Suprapubic skin (tissue), 4 donors: ENCODE results near the gene SLC5A4. TPM values are rescaled to one million over a fixed set of nuclear protein-coding genes. Genes with fewer than 3 reads are reported as not detected.

ENCODE experiments used
- DNase-seq, 2 donors: peaks; one replicate each; pipeline ENCODE4 v3.0.0-alpha.2; 2019; ENCODE audit warnings: low spot score in 2 of 2
- H3K27ac ChIP-seq: fragments of 200-600 bp; sonication (generic); one replicate; pipeline ENCODE4 v1.5.1; 2019
- H3K27me3 ChIP-seq: fragments of 200-600 bp; sonication (generic); one replicate; pipeline ENCODE4 v1.5.1; 2019
- H3K36me3 ChIP-seq: fragments of 200-600 bp; sonication (generic); one replicate; pipeline ENCODE4 v1.5.1; 2019
- H3K4me1 ChIP-seq: fragments of 200-600 bp; sonication (generic); one replicate; pipeline ENCODE4 v1.5.1; 2019
- H3K4me3 ChIP-seq: fragments of 200-600 bp; sonication (generic); one replicate; pipeline ENCODE4 v1.5.1; 2019; ENCODE audit warnings: mild to moderate bottlenecking
- H3K9me3 ChIP-seq: fragments of 200-600 bp; sonication (generic); one replicate; pipeline ENCODE4 v1.5.1; 2019
- CTCF ChIP-seq, 2 donors: fragments of 200-600 bp in 1 of 2; fragments of 450-650 bp in 1 of 2; sonication (generic) in 1 of 2; IDR thresholded peaks; one replicate each; pipeline ENCODE4 v1.5.1; 2016 to 2019; ENCODE audit warnings: antibody characterized with exemption in 2 of 2, mild to moderate bottlenecking in 1 of 2, moderate library complexity in 1 of 2
- EP300 ChIP-seq: sonication (generic); formaldehyde crosslinking; IDR thresholded peaks from one replicate; pipeline ENCODE4 v1.6.1; 2017; ENCODE audit warnings: antibody characterized with exemption
- POLR2A ChIP-seq, 2 donors: fragments of 450-650 bp; IDR thresholded peaks; one replicate each; pipeline ENCODE4 v1.6.1; 2017; ENCODE audit warnings: antibody characterized with exemption in 2 of 2, mild to moderate bottlenecking in 2 of 2, moderate library complexity in 2 of 2
- POLR2AphosphoS5 ChIP-seq, 3 donors: sonication (generic); formaldehyde crosslinking; IDR thresholded peaks; one replicate each; pipeline ENCODE4 v1.6.1; 2017; ENCODE audit warnings: antibody characterized with exemption in 3 of 3
- WGBS: methylation state at CpG from one replicate; pipeline ENCODE4 v1.1.5; 2018; 5-methylcytosine and 5-hydroxymethylcytosine counted together
- total RNA-seq, 4 donors: library from RNA; depleted of rRNA; stranded (reverse); fragments of >200 nt; gene quantifications; one replicate each; pipeline ENCODE4 v1.1.0, GENCODE V29; 2016

Gene SLC5A4
- total RNA-seq, 4 donors from 2014 or later, result 0.38 TPM; not detected in 3

GRCh38 chr22:32246166-32246565, 9.0 kb downstream of the SLC5A4 start:
- H3K36me3 ChIP-seq, result no peaks in the 10 kb centered on the region
- H3K4me3 ChIP-seq, result no peak overlapping the region
- TF ChIP-seq CTCF (IDR thresholded peaks at IDR 0.05), result no peak
- TF ChIP-seq POLR2AphosphoS5 (IDR thresholded peaks at IDR 0.05), result no peak
- TF ChIP-seq POLR2A (IDR thresholded peaks at IDR 0.05), result no peak
- TF ChIP-seq EP300, result no peak
- no peaks in the 10 kb centered on the region for H3K9me3 ChIP-seq
- WGBS, result 82% methylated on average over 5 of the region's 5 CpGs
- H3K27me3 ChIP-seq, result peaks cover 12% of the 10 kb centered on the region
- H3K27ac ChIP-seq, result no peak overlapping the region
- H3K4me1 ChIP-seq, result no peaks in the 10 kb centered on the region
- DNase-seq, result no peak

DNA sequence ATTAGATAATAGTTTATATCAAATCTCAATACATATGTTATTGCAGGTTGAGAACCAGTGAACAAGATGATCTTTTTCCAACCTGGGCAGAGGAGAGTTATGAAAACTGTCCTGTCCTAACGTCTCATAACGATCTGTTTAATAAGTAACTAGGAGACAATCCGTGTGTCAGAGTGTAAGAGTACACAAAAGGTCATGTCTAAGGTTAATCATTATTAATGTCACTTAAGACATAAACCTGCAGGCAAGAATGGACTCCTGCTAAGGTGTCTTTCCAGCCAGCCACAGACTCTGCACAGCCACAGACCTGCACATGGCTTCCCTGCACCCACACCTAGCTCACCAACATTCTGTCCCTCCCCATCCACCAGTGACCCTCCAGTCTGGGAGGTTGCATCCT, 10.1 kb downstream of the SLC5A4 start:
- no peak for TF ChIP-seq EP300
- TF ChIP-seq POLR2A (IDR thresholded peaks at IDR 0.05), result no peak
- no peak for TF ChIP-seq POLR2AphosphoS5 (IDR thresholded peaks at IDR 0.05)
- no peak for TF ChIP-seq CTCF (IDR thresholded peaks at IDR 0.05)
- H3K4me1 ChIP-seq, result no peaks in the 10 kb centered on the region
- H3K27ac ChIP-seq, result no peak overlapping the region
- DNase-seq, result no peak
- H3K9me3 ChIP-seq, result no peaks in the 10 kb centered on the region
- H3K4me3 ChIP-seq, result no peak overlapping the region
- H3K36me3 ChIP-seq, result no peaks in the 10 kb centered on the region
- 85% methylated on average over 3 of the region's 3 CpGs for WGBS
- H3K27me3 ChIP-seq, result peaks cover 12% of the 10 kb centered on the region

DNA sequence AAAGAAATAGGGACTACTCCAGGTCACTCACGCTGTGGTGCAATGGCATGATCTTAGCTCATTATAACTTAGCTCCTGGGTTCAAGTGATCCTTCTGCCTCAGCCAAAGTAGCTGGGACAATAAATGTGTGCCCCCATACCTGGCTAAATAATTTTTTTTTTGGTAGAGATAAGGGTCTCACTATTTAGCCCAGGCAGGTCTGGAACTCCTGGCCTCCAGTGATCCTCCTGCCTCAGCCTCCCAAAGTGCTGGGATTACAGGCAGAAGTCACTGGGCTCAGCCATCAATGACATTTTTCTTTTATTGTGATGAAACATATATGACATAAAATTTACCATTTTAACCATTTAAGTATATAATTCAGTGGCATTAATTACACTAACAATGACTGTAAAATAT, 10.6 kb downstream of the SLC5A4 start:
- DNase-seq, result no peak
- no peak overlapping the region for H3K27ac ChIP-seq
- H3K36me3 ChIP-seq, result no peaks in the 10 kb centered on the region
- H3K27me3 ChIP-seq, result peaks cover 11% of the 10 kb centered on the region
- no peaks in the 10 kb centered on the region for H3K9me3 ChIP-seq
- H3K4me1 ChIP-seq, result no peaks in the 10 kb centered on the region
- H3K4me3 ChIP-seq, result no peak overlapping the region
- no peak for TF ChIP-seq POLR2A (IDR thresholded peaks at IDR 0.05)
- TF ChIP-seq EP300, result no peak
- TF ChIP-seq CTCF (IDR thresholded peaks at IDR 0.05), result no peak
- no peak for TF ChIP-seq POLR2AphosphoS5 (IDR thresholded peaks at IDR 0.05)
- WGBS, result 93% methylated on average over 1 of the region's 1 CpG

- TF ChIP-seq CTCF (IDR thresholded peaks at IDR 0.05) (no peak), POLR2AphosphoS5 (IDR thresholded peaks at IDR 0.05) (no peak)
These were observed 14.7 kb downstream of the SLC5A4 start for GRCh38 chr22:32240461-32240860.

GRCh38 chr22:32237906-32238305, 17.2 kb downstream of the SLC5A4 start:
- Histone ChIP-seq H3K36me3 (no peaks in the 10 kb centered on the region), H3K4me1 (no peaks in the 10 kb centered on the region), H3K4me3 (no peak overlapping the region), H3K27me3 (peaks cover 3% of the 10 kb centered on the region), H3K9me3 (no peaks in the 10 kb centered on the region), H3K27ac (no peak overlapping the region)
- no peak for TF ChIP-seq POLR2AphosphoS5 (IDR thresholded peaks at IDR 0.05)
- no peak for TF ChIP-seq EP300
- no peak for TF ChIP-seq CTCF (IDR thresholded peaks at IDR 0.05)
- TF ChIP-seq POLR2A (IDR thresholded peaks at IDR 0.05), result no peak
- DNase-seq, result no peak
- 92% methylated on average over 1 of the region's 1 CpG for WGBS

More at GRCh38 chr22:32240461-32240860, 14.7 kb downstream of the SLC5A4 start:
- WGBS, result 43% methylated on average over 2 of the region's 2 CpGs
- H3K27me3 ChIP-seq, result peaks cover 3% of the 10 kb centered on the region
- no peaks in the 10 kb centered on the region for H3K9me3 ChIP-seq
- H3K27ac ChIP-seq, result no peak overlapping the region
- no peaks in the 10 kb centered on the region for H3K4me1 ChIP-seq
- no peak overlapping the region for H3K4me3 ChIP-seq
- no peak for DNase-seq
- H3K36me3 ChIP-seq, result no peaks in the 10 kb centered on the region
